ENCODE measurements around the gene IRS2. TPM values are rescaled to one million over a fixed set of nuclear protein-coding genes. Genes with fewer than 3 reads are reported as not detected.

Gene IRS2
- total RNA-seq, 1 experiment from 2014 or later = 9.2 TPM

DNA sequence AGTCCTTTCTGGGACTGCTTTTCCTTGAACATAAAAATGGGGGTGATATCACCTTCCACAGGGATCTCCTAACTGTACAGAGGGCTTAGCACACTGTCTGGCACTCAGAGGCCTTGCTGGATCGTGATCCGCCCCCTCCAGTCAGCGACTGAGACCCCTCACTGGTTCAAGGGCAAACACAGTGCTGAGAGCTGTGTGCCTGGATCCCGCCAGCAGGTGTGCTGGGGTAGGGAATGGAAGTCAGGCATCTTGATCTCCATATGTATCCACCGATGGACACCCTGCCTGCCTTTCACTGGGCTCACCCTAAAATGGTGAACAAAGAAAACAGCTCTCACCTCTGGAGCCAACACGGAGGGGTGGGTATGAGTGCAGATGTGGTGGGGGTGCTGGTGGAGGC lies 64.3 kb downstream of the IRS2 start:
- POLR2A ChIA-PET = no interaction called here
- ATAC-seq (no peak), DNase-seq (ENCODE audit: low read depth, low spot score) (no peak)
- H3K4me3 ChIP-seq (replicated peaks in 1 of 2; ENCODE audit: low read depth in 1 of 2, low read length in 2 of 2) = no peak overlapping the region
- BruUV-seq (replicated peaks) = no TSS peak
- TF ChIP-seq CEBPB (IDR thresholded peaks at IDR 0.05; ENCODE audit: low read depth) = no peak
- no peak for TF ChIP-seq RAD21 (IDR thresholded peaks at IDR 0.05; ENCODE audit: low read depth)
- no peak for TF ChIP-seq SRF (IDR thresholded peaks at IDR 0.05; ENCODE audit: low read depth)
- no peak for TF ChIP-seq FOSL1 (IDR thresholded peaks at IDR 0.05; ENCODE audit: low read depth)
- TF ChIP-seq EGR1 (IDR thresholded peaks at IDR 0.05; ENCODE audit: low read depth) = no peak
- TF ChIP-seq ZBTB33 (IDR thresholded peaks at IDR 0.05; ENCODE audit: extremely low read depth, insufficient replicate concordance, low read length) = no peak
- TF ChIP-seq CBX3 (IDR thresholded peaks at IDR 0.05; ENCODE audit: low read depth) = no peak
- TF ChIP-seq ZNF274 (IDR thresholded peaks at IDR 0.05; ENCODE audit: low read depth, low read length) = no peak
- TF ChIP-seq POLR2A (IDR thresholded peaks at IDR 0.05; ENCODE audit: borderline replicate concordance, extremely low read depth, insufficient read depth, insufficient read length) = no peak
- TF ChIP-seq JUND (IDR thresholded peaks at IDR 0.05) = no peak
- no peak for TF ChIP-seq SP1 (IDR thresholded peaks at IDR 0.05; ENCODE audit: low read depth)
- no peak for TF ChIP-seq EZH2 (IDR thresholded peaks at IDR 0.05)
- TF ChIP-seq ELF1 (IDR thresholded peaks at IDR 0.05; ENCODE audit: borderline replicate concordance, low read depth) = no peak
- TF ChIP-seq, protein P1, sequence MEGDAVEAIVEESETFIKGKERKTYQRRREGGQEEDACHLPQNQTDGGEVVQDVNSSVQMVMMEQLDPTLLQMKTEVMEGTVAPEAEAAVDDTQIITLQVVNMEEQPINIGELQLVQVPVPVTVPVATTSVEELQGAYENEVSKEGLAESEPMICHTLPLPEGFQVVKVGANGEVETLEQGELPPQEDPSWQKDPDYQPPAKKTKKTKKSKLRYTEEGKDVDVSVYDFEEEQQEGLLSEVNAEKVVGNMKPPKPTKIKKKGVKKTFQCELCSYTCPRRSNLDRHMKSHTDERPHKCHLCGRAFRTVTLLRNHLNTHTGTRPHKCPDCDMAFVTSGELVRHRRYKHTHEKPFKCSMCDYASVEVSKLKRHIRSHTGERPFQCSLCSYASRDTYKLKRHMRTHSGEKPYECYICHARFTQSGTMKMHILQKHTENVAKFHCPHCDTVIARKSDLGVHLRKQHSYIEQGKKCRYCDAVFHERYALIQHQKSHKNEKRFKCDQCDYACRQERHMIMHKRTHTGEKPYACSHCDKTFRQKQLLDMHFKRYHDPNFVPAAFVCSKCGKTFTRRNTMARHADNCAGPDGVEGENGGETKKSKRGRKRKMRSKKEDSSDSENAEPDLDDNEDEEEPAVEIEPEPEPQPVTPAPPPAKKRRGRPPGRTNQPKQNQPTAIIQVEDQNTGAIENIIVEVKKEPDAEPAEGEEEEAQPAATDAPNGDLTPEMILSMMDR (IDR thresholded peaks at IDR 0.05 in 2 of 3, conservative IDR thresholded peaks at IDR 0.05 in 1 of 3; ENCODE audit: borderline replicate concordance in 1 of 3, insufficient read depth in 1 of 3, low read depth in 2 of 3, low read length in 2 of 3) = no peak
- TF ChIP-seq, protein P2, sequence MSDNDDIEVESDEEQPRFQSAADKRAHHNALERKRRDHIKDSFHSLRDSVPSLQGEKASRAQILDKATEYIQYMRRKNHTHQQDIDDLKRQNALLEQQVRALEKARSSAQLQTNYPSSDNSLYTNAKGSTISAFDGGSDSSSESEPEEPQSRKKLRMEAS (IDR thresholded peaks at IDR 0.05) = no peak
- H3K4me1 ChIP-seq (ENCODE audit: control insufficient read depth in 1 of 2, insufficient read depth in 2 of 2, low read length in 2 of 2) = no peaks in the 10 kb centered on the region
- no peak overlapping the region for H3K9ac ChIP-seq (ENCODE audit: low read length)
- H2AFZ ChIP-seq (ENCODE audit: low read depth, low read length, poor library complexity, severe bottlenecking) = no peak overlapping the region
- no peaks in the 10 kb centered on the region for H3K36me3 ChIP-seq (ENCODE audit: control insufficient read depth in 1 of 2, insufficient read depth in 2 of 2, low read length in 2 of 2)
- no peaks in the 10 kb centered on the region for H3K79me2 ChIP-seq (ENCODE audit: insufficient read depth, low read length)
- CTCF ChIA-PET = no interaction called here
- RAD21 ChIA-PET (ENCODE audit: low non-redundant PET in 1 of 2, low total read pairs in 2 of 2, uncharacterized antibody in 2 of 2, unreplicated experiment in 2 of 2) = no interaction called here
- H3K4me2 ChIP-seq (ENCODE audit: low read length) = no peak overlapping the region
- H3K9me3 ChIP-seq (ENCODE audit: control insufficient read depth in 1 of 2, insufficient read depth in 1 of 2, low read depth in 1 of 2, low read length in 2 of 2) = no peaks in the 10 kb centered on the region
- H3K27ac ChIP-seq (ENCODE audit: low read depth, low read length) = no peak overlapping the region
- no peaks in the 10 kb centered on the region for H3K9me2 ChIP-seq (ENCODE audit: insufficient read depth)
- intact Hi-C loops (cut with micrococcal nuclease) = no loop called here
- H4K20me1 ChIP-seq (ENCODE audit: insufficient read depth) = no peaks in the 10 kb centered on the region
- H3K27me3 ChIP-seq (ENCODE audit: insufficient read depth, low read length) = no peaks in the 10 kb centered on the region
